ENCODE measurements around the gene CLCA1.

DNA sequence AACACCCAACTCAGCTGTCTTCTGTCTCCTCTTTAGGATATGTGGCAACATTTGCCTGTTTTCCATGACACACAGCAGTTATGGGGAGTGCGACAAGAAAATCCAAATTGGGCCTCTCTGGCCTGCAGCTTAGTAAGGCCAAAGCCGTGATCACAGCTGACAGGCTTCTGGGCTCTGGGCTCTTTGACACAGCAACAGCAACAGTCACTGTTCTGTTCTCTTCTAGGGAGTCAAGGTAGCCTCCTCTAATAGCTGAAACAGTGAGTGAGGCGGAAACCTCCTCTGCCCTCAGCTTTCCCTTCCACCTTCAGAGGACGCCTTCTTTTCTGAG is 19.0 kb downstream of the CLCA1 start:
- no peak for TF ChIP-seq POLR2AphosphoS5 (IDR thresholded peaks at IDR 0.05)
- TF ChIP-seq CTCF (IDR thresholded peaks at IDR 0.05 in 8 of 11, conservative IDR thresholded peaks at IDR 0.05 in 3 of 11): no peak
- TF ChIP-seq POLR2A (IDR thresholded peaks at IDR 0.05): no peak

All from spleen (tissue), 7 donors.